DND-41 (cell line): ENCODE results near the gene LIMK2.

ENCODE experiments used
- CTCF ChIP-seq: IDR thresholded peaks from 2 replicates; pipeline ENCODE4 v1.5.1; 2012; ENCODE audit warnings: borderline replicate concordance, low read length, moderate library complexity, mild to moderate bottlenecking; ENCODE audit not compliant: poor library complexity, severe bottlenecking; ENCODE audit errors: extremely low read depth
- EZH2 ChIP-seq: IDR thresholded peaks from 3 replicates; pipeline ENCODE4 v1.6.1; 2012; ENCODE audit warnings: borderline replicate concordance, low read depth, mild to moderate bottlenecking, moderate library complexity, low read length, inconsistent platforms; ENCODE audit not compliant: severe bottlenecking

GRCh38 chr22:31192513-31192912 lies 19.6 kb upstream of the LIMK2 start:
- TF ChIP-seq CTCF (no peak), EZH2 (no peak)
